GM18526 (cell line): ENCODE measurements around the gene MZF1.
A peak's percentile ranks its signal among the peaks of the same experiment; 100 is the strongest.

ENCODE experiments used
- POLR2A ChIP-seq: IDR thresholded peaks from 3 replicates; pipeline ENCODE4 v1.6.1; 2011; ENCODE audit not compliant: insufficient read length; ENCODE audit errors: extremely low read depth

Gene MZF1

GRCh38 chr19:58572026-58572817 lies 913 bp downstream of the MZF1 start:
- no peak for TF ChIP-seq POLR2A

- TF ChIP-seq POLR2A: no peak
Observed at GRCh38 chr19:58571575-58571947, 1.6 kb downstream of the MZF1 start.

DNA sequence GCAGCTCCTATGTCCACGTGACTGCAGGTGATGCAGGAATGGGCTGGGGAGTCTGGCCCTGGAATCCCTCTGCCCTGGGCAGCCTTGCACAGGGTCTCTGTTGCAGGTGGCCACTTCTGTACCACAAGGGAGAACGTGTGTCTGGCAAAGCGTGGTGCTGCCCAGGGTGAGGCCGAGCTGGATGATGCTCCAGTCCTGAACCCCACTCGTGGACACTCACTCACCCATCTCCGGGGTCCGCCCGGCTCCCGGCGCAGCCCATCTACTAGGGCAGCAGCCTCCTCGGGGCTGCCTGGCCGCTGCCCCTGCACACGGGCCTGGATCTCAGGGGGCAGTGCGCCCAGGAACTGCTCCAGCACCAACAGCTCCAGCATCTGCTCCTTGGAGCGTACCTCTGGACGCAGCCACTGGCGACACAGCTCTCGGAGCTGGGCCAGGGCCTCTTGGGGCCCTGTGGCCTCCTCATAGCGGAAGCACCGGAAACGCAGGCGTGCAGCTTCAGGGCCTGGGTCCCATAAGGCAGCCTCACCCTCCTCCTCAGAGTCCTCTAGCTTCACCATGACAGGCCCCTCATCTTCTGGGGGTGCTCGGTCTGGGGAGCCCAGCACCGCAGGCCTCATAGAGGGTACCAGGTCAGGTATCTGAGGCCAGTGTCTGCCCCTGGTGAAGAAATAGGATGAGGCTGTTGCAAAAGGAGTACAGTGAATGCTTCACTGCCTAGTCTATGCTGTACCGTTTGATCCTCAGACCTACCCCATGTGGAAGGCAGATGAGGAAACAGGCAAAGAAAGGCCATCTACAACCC lies 2.2 kb downstream of the MZF1 start:
- TF ChIP-seq POLR2A: no peak

DNA sequence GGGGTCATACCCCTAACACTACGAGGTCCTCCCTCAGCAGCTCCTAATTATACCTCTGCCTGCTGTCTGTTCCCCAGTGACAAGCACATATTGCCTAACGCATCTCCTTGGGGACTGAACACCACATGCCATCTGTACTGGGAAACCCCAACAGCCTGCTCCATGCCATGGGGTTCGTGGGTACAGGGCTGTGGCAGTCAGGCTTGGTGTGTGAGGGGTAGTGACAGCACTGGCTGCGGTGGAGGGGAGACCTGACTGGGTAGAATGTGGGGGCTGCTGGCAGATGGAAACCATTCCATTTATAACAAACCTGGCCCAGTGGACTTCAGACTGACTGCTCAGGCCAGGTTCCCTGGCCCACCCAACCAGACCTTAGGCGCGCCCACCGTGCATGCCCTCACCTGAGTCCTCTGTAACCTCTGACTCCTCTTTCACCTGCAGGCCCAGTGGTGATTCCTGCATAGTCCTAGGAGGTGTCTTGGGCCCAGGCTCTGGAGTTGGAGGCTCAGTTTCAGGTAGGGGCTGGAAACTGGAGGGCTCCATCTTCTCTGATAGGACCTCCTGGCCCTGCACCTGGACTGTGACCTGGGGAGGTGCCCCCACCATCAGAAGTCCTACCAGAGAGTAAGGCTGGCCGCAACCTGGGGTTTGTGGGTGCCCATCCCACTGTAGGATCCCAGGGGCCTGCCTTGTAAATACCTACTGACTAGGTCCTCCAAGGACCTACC lies 3.0 kb downstream of the MZF1 start:
- TF ChIP-seq POLR2A: no peak

- TF ChIP-seq POLR2A: no peak
Observed at GRCh38 chr19:58569191-58569942, 3.8 kb downstream of the MZF1 start.

GRCh38 chr19:58568453-58569130 lies 4.5 kb downstream of the MZF1 start:
- TF ChIP-seq POLR2A: no peak

GRCh38 chr19:58566989-58567388 lies 6.1 kb downstream of the MZF1 start:
- no peak for TF ChIP-seq POLR2A

- no peak for TF ChIP-seq POLR2A
Observed at GRCh38 chr19:58563823-58564222, 9.3 kb downstream of the MZF1 start.

DNA sequence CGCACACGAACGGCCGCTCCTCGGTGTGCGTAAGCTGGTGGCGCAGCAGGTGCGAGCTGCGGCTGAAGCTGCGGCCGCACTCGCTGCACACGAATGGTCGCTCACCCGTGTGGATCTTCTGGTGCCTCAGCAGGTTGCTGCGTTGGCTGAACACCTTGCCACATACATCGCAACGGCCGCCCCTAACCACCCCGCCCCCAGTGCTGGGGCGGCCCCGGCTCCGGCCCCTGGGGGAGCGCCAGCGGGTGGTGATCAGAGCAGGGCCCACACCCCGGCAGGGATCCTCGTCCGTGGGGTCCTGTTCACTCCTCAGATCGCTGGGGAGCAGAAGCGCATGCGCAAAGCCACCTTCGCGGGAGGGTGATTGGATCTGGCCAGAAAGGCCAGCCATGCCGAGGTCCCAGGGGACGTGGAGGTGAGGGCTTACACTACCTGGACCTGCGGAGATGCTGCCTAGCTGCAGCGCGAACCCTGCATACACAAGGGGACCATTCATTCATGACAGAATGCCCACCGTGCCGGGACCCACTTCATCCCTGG lies 10.0 kb downstream of the MZF1 start:
- TF ChIP-seq POLR2A: peak; percentile 9

- TF ChIP-seq POLR2A: no peak
Observed at GRCh38 chr19:58562122-58563033, 10.8 kb downstream of the MZF1 start.

GRCh38 chr19:58561373-58562121 lies 11.6 kb downstream of the MZF1 start:
- no peak for TF ChIP-seq POLR2A

DNA sequence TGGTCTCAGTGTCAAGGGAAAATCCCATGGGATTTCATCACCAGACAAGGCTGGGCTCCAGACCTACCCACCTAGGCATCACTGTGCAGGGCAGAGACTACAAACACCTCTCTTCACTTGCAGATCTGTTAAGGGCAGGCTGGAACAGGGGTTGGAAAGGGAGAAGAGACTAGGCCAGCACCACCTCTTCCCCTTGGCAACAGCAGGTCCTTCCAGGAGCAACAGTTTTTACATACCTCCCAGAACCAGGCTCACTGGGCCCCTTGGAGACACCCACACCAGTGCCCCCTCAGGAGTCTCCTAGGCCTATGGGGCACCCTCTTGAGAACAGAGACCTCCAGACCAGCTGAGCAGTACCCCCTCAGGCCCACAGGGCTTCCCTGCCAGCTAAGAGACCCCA lies 12.2 kb downstream of the MZF1 start:
- TF ChIP-seq POLR2A: no peak
